GDM1 (cell line): Measurements from ENCODE around the gene ZNF516.
A peak's percentile ranks its signal among the peaks of the same experiment; 100 is the strongest.

Experiments
- DNase-seq: peaks from one replicate; lab custom pipeline; 2025; lab: John Stamatoyannopoulos, UW

The ZNF516 gene

DNA sequence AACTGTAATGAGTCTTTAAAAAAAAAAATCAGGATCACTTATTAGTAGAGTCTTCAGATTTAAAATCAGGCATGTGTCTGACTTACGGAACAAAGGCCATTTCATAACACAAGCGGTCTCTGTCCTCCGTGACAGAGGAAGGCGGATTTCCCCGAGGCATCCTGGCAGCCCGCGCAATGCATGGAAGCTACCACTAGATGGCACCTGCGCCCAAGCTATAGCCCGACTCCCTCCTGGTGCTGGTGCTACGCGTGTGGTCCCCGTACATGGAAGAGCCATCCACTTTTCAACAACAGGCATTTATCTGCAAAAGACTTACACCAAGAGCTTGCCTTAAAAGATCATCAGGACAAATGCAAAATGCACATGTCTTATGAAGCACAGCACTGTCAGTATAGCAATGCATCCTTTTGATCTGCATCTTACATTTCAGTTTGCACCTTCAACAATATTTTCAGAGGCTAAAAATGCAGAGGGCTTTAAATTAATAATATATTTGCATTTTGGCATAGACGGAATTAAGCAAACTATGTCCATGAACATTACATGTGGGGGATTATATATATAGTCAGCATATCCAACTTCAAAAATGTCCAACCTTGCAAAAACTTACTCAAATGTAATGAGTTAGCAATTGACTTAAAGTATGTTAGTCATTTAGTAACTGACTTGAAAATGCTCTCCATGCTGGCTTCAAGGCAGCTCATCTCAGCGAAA, 96.0 kb downstream of the ZNF516 start:
- DNase-seq = peak; percentile 59

GRCh38 chr18:76398295-76398694, 96.7 kb downstream of the ZNF516 start:
- DNase-seq = no peak

DNA sequence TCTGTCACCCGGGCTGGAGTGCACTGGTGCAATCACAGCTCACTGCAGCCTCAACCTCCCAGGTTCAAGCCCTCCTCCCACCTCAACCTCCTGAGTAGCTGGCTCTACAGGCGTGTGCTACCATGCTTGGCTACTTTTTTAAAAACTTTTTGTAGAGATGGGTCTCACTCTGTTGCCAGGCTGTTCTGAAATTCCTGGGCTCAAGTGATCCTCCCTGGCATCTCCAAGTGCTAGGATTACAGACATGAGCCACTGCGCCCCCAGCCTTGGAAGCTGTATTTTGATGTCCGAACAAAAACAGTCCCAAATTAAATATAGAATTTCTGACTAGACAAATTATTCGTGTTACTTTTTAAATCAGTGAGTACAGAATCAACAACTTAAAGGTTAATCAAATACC, 97.4 kb downstream of the ZNF516 start:
- no peak for DNase-seq

GRCh38 chr18:76396792-76397191, 98.2 kb downstream of the ZNF516 start:
- no peak for DNase-seq

GRCh38 chr18:76395609-76396008, 99.4 kb downstream of the ZNF516 start:
- DNase-seq = no peak

DNA sequence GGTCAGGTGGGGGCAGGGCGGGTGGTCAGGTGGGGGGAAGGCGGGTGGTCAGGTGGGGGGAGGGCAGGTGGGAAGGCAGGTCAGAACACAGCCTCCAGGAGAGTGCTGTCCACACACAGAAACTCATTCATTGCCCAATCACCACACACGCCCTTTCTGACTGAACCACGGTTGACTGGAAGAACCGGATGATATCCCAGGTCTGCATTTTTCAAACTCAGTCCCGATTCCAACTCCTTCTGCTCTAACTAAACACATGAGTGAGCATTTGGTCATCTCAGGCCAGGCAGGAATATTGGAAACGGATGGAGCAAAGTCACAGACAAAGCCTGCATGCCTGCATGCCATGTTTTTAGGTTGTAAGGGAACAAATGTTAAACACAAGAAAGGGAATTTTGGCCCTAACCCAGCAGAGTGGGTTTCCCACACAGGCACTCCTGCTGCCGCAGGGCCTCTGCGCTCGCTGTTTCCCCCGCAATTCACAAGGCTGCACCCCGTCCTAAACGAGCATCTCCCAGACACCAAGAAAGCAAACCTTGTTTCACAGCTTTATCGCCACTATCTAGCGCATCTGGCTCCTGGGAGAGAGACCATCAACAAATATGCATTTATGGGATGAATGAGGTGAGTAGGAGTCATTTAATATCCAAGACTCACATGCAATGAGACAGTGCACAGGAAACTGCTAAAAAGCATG, 100.1 kb downstream of the ZNF516 start:
- no peak for DNase-seq

DNA sequence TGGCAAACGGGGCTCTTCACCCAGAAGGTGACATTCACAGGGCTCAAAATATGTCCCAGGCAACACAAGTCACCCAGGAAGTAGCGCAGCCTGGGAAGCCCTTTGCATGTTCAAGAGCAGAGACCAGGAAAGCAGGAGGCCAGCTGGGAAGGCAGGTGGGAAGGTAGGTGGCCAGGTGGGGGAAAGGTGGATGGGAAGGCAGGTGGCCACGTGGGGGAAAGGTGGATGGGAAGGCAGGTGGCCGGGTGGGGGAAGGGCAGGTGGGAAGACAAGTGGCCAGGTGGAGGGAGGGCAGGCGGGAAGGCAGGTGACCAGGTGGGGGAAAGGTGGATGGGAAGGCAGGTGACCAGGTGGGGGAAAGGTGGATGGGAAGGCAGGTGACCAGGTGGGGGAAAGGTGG, 102.7 kb downstream of the ZNF516 start:
- DNase-seq = no peak

GRCh38 chr18:76391746-76392145, 103.3 kb downstream of the ZNF516 start:
- DNase-seq = no peak

GRCh38 chr18:76391038-76391437, 104.0 kb downstream of the ZNF516 start:
- no peak for DNase-seq

GRCh38 chr18:76390452-76391035, 104.5 kb downstream of the ZNF516 start:
- DNase-seq = no peak

DNA sequence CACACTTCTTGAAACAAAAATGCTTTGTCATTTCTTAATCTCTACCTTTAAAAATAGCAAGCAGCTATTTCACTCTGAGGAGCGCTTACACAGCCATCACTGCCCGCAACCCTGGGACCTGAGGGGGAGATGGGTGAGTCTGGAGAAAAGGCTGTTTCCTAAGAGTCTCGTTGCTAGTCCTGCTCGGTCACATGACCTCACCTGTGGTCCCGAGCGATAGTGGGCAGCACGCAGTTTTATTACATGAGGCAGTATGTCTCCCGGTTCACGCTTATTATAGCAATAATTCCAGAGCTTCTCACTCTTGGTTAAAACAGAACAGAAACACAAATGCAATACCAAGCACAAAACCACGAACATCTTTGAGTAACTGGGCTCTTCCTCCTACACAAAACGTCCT, 105.3 kb downstream of the ZNF516 start:
- no peak for DNase-seq

GRCh38 chr18:76388891-76389423, 106.1 kb downstream of the ZNF516 start:
- no peak for DNase-seq

DNA sequence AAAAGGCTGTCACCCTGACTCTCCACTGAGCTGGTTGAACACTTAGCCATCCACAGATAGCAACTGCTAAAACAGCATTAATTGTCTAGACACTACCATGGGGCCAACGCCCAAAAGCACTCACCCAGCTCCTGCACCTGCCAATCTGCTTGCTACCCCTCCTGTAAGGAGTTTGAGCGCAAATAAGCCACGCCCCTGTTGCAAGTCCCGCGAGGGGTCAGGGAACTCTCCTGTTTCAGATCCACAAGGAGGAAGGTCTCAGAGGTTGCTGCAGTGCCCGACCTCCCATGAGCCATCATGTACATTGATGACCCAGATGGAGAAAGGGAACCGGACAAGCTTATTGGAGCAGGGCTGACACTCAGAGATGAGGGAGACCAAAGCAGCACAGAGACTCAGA, 106.8 kb downstream of the ZNF516 start:
- DNase-seq = no peak

DNA sequence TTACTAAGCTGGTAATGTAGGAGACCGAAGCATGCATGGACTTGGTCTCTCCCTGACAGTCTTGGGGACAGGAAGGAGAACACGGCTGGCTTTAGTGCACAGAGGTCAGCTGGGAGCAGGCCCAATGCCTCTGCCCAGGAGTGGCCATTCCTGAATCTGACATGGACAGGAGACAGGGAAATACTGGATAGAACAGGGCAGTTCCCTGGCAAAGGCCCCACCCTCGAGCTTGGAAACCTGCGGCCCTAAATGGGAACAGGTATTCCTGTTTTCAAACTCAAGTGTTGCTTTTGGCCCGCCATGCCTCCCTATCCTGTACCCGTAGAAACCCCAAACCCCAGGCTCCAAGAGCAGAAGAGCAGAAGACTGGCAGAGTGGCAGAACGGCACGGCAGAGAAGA, 107.4 kb downstream of the ZNF516 start:
- DNase-seq = no peak

DNA sequence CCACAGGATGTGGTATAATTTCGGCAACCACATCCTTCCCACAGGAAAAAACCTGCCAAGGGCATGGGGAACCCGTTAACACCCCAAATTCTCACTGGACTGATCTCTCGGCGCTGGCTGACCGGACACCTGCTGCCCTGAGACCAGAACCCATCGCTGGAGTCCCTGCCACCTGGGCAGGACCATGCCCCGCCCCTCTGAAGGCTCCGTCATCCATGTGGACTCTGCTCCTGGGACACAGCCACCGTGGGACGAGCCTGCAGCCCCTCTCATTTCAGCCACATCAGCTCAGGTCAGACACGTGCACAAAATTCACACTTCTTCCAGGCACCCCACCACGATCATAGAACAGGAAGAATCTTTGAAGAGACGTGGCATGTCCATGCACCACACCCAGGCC, 108.2 kb downstream of the ZNF516 start:
- DNase-seq = no peak

GRCh38 chr18:76386071-76386470, 109.0 kb downstream of the ZNF516 start:
- no peak for DNase-seq

DNA sequence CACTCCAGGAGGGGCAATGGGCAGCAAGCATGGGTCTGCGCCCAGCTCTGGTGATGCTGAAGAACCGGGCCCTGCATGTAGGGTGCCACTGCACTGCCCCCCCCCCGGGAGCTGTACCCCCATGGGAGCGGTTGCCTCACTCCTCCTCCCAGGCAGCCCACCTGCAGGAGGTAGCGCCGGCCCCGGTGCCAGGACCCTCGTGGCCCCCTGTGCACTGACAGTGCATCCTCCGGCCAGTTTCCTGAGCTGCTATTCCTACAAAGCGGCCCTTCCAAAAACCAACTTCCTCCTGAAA, 109.4 kb downstream of the ZNF516 start:
- DNase-seq = no peak

- no peak for DNase-seq
Observed at GRCh38 chr18:76384861-76385680, 110.0 kb downstream of the ZNF516 start.

- no peak for DNase-seq
Observed at GRCh38 chr18:76384114-76384790, 110.8 kb downstream of the ZNF516 start.

DNA sequence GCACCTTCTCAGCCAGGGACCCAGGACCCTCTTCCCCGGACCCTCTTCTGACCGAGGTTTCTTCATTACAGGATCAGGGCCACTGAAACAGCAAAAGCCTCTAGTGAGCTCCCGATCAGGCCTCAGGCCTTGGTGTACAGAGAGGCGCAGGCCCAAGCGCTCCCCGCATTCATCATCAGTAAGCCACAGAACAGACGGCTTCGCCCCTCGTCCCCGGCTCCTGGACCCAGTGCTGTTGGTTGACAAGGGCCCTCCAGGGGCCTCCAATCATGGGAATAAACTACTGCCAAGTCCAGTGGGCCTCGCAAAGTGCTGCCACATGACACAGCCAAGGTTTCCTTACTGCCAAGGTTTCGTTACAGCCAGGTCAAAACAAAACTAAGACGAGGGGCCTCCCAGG, 111.4 kb downstream of the ZNF516 start:
- DNase-seq = no peak

- DNase-seq = no peak
Observed at GRCh38 chr18:76382275-76382674, 112.8 kb downstream of the ZNF516 start.
